ENCODE data around the gene FAM234A. TPM values are rescaled to one million over a fixed set of nuclear protein-coding genes. Genes with fewer than 3 reads are reported as not detected.
A peak's percentile ranks its signal among the peaks of the same experiment; 100 is the strongest.
"Not testable (repeated sequence)": the region's sequence is repeated elsewhere in the genome, so short reads cannot be mapped to it uniquely, and the experiment has no call there.

FAM234A gene
- total RNA-seq, 1 experiment from 2014 or later: 102 TPM

DNA sequence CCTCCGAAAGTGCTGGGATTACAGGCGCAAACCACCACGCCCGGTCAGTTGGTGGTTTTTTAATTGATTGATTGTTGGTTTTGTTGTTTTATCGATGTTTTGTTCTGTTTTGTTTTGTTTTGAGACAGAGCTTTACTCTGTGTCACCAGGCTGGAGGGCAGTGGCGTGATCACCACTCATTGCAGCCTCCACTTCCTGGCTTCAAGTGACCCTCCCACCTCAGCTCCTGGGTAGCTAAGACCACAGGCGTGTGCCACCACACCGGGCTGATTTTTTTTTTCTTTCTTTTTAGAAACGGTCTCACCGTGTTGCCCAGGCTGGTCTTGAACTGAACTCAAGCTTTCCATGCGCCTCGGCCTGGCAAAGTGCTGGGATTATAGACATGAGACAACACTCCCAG is 12.4 kb downstream of the FAM234A start:
- DNase-seq (ENCODE audit: low read depth in 1 of 2, low spot score in 2 of 2): no peak
- Histone ChIP-seq H3K27me3 (replicated peaks) (no peaks in the 10 kb centered on the region), H3K36me3 (peaks cover 3% of the 10 kb centered on the region), H3K4me1 (replicated peaks) (no peaks in the 10 kb centered on the region), H3K4me3 (no peak overlapping the region), H3K27ac (no peak overlapping the region), H3K9me3 (replicated peaks) (no peaks in the 10 kb centered on the region)

DNA sequence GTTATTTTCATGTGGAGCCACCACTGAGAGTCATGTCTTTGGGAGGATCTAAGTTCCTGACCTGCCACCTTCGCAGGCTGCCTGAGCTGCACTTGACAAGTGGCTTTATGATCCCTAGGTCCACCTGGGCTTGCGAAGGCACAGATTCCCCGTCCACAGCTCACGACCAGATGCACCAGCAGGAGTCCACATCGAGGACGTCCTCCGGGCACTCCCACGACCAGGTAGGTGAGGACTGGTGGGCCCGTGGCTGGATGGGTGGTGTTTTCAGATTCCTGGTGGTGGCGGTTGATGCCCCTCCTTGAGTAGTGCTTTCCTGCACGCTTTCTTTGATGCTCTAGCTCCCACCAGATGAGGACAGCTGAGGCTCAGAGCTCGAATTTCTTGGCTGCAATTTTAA is 14.8 kb downstream of the FAM234A start:
- no peaks in the 10 kb centered on the region for H3K27me3 ChIP-seq (replicated peaks)
- H3K9me3 ChIP-seq (replicated peaks): no peaks in the 10 kb centered on the region
- no peaks in the 10 kb centered on the region for H3K4me1 ChIP-seq (replicated peaks)
- peaks cover 3% of the 10 kb centered on the region for H3K36me3 ChIP-seq
- no peak overlapping the region for H3K4me3 ChIP-seq
- no peak for DNase-seq (ENCODE audit: low read depth in 1 of 2, low spot score in 2 of 2)
- no peak overlapping the region for H3K27ac ChIP-seq

DNA sequence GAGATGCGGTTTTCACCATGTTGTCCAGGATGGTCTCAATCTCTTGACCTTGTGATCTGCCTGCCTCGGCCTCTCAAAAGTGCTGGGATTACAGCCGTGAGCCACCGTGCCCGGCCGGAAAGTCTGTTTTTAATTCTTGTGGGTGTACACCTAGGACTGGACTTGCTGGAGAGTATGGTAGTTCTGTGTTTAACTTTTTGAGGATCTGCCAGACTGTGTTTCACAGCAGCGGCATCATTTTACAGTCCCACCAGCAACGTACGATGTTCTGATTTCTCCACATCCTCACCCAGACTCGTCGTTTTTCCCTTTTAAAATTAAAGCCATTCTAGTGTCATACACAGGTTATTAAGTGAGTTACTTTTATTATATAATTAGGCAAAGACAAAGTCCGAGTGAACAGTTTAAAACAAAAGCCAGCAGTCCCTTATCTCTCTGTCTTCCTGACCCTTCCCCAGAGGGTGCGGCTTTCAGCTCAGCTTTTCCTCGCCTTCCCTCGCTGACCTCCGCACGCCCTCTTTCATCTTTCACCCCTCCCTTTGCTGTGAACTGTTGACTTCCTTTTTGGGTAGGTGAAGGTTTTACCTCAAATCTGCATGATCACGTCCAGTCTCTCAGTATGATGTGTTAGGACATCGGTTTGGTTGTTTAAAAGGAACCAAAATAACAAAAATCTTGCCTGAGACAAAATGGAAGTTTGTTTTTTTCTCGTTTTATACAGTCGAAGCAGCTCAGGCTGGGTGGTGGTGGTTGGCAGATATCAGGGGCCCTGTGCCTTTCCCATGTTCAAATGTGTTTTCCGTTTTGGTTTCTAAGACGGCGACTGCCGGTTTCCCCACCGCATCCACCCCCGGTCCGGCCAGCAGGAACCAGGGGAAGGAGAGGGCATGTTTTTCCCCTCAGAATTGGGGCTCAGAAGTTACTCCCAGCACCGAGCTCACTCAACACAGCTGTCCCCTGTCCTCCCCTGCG is 18.0 kb downstream of the FAM234A start:
- H3K27me3 ChIP-seq (replicated peaks): no peaks in the 10 kb centered on the region
- no peak overlapping the region for H3K27ac ChIP-seq
- no peaks in the 10 kb centered on the region for H3K9me3 ChIP-seq (replicated peaks)
- no peak for DNase-seq (ENCODE audit: low read depth in 1 of 2, low spot score in 2 of 2)
- peaks cover 10% of the 10 kb centered on the region for H3K36me3 ChIP-seq
- H3K4me3 ChIP-seq: no peak overlapping the region
- H3K4me1 ChIP-seq (replicated peaks): no peaks in the 10 kb centered on the region

DNA sequence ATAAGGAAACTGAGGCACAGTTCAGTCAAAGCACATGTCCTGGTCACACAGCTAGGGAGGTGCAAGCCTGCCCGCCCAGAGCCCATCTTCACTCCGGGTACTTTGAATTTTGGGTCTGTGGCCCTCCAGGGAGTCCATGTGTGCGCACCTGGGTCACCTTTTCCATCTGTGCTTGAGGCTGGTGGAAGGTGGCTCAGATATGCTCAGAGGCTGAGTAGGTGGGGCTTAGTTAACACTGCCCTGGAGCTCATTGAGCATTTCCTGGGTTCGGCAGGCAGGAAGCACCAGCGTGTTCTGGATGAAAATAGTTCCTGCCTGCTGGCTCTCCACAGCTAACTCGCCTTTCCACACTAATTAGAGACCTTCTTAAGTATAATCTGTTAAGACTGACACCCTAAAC is 19.2 kb downstream of the FAM234A start:
- Histone ChIP-seq H3K4me3 (no peak overlapping the region), H3K36me3 (peaks cover 10% of the 10 kb centered on the region), H3K27ac (no peak overlapping the region), H3K9me3 (replicated peaks) (no peaks in the 10 kb centered on the region), H3K27me3 (replicated peaks) (no peaks in the 10 kb centered on the region), H3K4me1 (replicated peaks) (no peaks in the 10 kb centered on the region)
- no peak for DNase-seq (ENCODE audit: low read depth in 1 of 2, low spot score in 2 of 2)

DNA sequence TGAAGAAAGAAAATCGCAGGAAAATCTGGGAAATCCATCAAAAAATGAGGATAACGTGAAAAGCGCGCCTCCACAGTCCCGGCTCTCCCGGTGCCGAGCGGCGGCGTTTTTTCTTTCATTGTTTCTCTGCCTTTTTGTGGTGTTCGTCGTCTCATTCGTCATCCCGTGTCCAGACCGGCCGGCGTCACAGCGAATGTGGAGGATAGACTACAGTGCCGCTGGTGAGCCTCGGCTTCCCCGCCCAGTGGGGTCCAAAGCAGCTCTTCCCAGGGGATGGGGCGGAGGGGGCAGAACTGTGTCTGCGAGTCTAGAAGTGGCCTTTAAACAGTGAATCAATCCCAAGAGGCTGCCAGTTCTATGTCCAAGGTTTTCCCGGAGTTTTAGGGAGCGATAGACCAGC is 19.8 kb downstream of the FAM234A start:
- Histone ChIP-seq H3K9me3 (replicated peaks) (no peaks in the 10 kb centered on the region), H3K27ac (no peak overlapping the region), H3K4me3 (no peak overlapping the region), H3K36me3 (peaks cover 10% of the 10 kb centered on the region), H3K27me3 (replicated peaks) (no peaks in the 10 kb centered on the region), H3K4me1 (replicated peaks) (no peaks in the 10 kb centered on the region)
- no peak for DNase-seq (ENCODE audit: low read depth in 1 of 2, low spot score in 2 of 2)

DNA sequence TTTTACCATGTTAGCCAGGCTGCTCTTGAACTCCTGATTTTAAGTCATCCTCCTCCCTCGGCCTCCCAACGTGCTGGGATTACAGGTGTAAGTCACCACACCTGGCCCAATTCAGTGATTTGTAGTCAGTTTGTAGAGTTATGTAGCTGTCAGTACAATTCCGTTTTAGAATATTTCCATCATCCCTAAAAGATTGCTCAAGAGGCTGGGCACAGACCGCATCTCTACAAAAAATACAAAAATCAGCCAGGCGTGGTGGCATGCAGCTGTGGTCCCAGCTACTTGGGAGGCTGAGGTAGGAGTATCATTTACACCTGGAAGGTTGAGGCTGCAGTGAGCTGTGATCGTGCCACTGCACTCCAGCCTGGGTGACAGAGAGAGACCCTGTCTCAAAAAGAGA is 20.6 kb downstream of the FAM234A start:
- no peak for DNase-seq (ENCODE audit: low read depth in 1 of 2, low spot score in 2 of 2)
- no peak overlapping the region for H3K27ac ChIP-seq
- H3K27me3 ChIP-seq (replicated peaks): no peaks in the 10 kb centered on the region
- no peaks in the 10 kb centered on the region for H3K4me1 ChIP-seq (replicated peaks)
- no peak overlapping the region for H3K4me3 ChIP-seq
- H3K36me3 ChIP-seq: peaks cover 12% of the 10 kb centered on the region
- H3K9me3 ChIP-seq (replicated peaks): no peaks in the 10 kb centered on the region

DNA sequence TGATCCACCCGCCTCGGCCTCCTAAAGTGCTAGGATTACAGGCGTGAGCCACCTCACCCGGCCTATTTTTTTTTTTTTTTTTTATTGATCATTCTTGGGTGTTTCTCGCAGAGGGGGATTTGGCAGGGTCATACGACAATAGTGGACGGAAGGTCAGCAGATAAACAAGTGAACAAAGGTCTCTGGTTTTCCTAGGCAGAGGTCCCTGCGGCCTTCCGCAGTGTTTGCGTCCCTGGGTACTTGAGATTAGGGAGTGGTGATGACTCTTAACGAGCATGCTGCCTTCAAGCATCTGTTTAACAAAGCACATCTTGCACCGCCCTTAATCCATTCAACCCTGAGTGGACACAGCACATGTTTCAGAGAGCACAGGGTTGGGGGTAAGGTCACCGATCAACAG is 23.5 kb downstream of the FAM234A start:
- H3K4me1 ChIP-seq (replicated peaks); H3K9me3 ChIP-seq (replicated peaks); DNase-seq (ENCODE audit: low read depth in 1 of 2, low spot score in 2 of 2); H3K27ac ChIP-seq; H3K27me3 ChIP-seq (replicated peaks); H3K4me3 ChIP-seq; H3K36me3 ChIP-seq: not testable (repeated sequence)

DNA sequence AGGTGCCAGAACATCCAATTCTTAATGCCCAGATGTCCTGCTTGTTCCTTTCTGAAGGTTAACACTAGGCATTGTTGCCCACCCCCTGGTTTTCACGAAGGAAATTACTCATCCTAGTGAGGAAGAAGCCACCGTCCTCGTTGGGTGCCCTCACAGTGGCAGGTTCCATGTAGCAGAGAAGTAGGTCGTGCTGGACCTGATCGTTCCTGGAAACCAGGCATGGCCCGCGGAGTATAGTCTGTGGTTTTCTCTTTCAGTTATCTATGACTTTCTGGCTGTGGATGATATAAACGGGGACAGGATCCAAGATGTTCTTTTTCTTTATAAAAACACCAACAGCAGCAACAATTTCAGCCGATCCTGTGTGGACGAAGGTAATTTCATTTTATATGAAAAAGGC is 24.6 kb downstream of the FAM234A start:
- Histone ChIP-seq H3K27me3 (replicated peaks) (no peaks in the 10 kb centered on the region), H3K27ac (no peak overlapping the region), H3K36me3 (peaks cover 10% of the 10 kb centered on the region), H3K4me1 (replicated peaks) (no peaks in the 10 kb centered on the region), H3K9me3 (replicated peaks) (no peaks in the 10 kb centered on the region), H3K4me3 (no peak overlapping the region)
- DNase-seq (ENCODE audit: low read depth in 1 of 2, low spot score in 2 of 2): no peak

DNA sequence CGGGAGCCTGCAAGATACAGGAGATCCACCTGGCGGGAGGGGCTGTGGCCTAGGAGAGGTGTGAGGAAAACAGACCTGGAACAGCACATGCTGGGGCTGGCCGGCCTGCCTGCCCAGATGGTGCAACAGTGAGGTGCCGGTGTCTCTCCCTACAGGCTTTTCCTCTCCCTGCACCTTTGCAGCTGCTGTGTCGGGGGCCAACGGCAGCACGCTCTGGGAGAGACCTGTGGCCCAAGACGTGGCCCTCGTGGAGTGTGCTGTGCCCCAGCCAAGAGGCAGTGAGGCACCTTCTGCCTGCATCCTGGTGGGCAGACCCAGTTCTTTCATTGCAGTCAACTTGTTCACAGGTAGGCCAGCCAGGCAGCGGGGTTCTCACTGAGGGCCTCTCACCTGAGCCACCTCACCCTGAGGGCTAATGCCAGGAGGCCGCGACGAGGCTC is 25.2 kb downstream of the FAM234A start:
- Histone ChIP-seq H3K27ac (no peak overlapping the region), H3K27me3 (replicated peaks) (no peaks in the 10 kb centered on the region), H3K9me3 (replicated peaks) (no peaks in the 10 kb centered on the region), H3K4me3 (no peak overlapping the region), H3K4me1 (replicated peaks) (no peaks in the 10 kb centered on the region), H3K36me3 (peaks cover 13% of the 10 kb centered on the region)
- no peak for DNase-seq (ENCODE audit: low read depth in 1 of 2, low spot score in 2 of 2)

DNA sequence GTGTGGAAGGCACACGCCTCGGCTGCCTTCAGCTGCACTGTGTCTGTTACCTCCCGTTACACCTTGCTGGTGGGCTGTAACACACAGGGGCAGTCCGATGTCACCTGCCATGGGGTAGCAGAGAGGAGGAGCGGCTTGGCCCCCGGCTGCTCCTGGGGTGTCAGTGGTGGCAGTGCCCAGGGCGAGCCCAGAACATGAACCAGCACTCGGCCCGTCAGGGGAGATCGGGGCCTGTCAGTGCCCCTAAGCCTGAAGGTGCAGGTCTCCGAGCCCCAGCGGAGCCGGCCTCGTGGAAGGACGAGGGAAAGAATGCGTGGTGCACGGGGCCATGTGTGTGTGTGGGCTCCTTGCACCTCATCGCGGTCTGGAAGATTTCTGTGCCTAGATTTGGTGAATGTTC is 25.7 kb downstream of the FAM234A start:
- H3K9me3 ChIP-seq (replicated peaks): no peaks in the 10 kb centered on the region
- no peak for DNase-seq (ENCODE audit: low read depth in 1 of 2, low spot score in 2 of 2)
- H3K27me3 ChIP-seq (replicated peaks): no peaks in the 10 kb centered on the region
- no peaks in the 10 kb centered on the region for H3K4me1 ChIP-seq (replicated peaks)
- peaks cover 13% of the 10 kb centered on the region for H3K36me3 ChIP-seq
- no peak overlapping the region for H3K4me3 ChIP-seq
- H3K27ac ChIP-seq: no peak overlapping the region

DNA sequence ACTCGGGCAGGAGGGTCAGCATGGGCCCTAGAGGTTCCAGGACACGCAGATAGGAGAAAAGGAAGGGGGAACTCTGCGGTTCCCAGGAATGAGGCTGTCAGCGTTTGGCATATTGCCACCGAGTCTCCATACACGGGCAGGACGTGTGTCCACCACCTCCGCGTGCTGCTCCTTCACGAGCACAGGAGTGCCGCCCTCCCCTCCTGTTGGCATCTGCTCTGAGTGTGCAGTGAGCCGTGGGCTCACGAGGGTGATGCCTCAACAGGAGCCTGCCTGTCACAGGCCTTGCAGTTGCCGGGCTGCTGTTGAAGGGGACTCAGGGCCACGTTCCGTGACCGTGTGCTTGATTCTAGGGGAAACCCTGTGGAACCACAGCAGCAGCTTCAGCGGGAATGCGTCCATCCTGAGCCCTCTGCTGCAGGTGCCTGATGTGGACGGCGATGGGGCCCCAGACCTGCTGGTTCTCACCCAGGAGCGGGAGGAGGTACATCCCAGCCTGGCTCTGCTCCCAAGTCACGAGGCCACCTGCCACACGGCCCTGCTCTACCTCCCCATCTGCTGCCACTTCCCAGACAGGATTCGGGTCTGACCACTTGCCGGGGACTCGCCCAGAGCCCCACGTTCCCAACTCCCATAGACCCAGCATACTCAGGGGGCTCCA is 26.5 kb downstream of the FAM234A start:
- Histone ChIP-seq H3K36me3 (peaks cover 9% of the 10 kb centered on the region), H3K4me3 (no peak overlapping the region), H3K27ac (no peak overlapping the region), H3K4me1 (replicated peaks) (no peaks in the 10 kb centered on the region), H3K9me3 (replicated peaks) (no peaks in the 10 kb centered on the region), H3K27me3 (replicated peaks) (no peaks in the 10 kb centered on the region)
- DNase-seq (ENCODE audit: low read depth in 1 of 2, low spot score in 2 of 2): no peak

DNA sequence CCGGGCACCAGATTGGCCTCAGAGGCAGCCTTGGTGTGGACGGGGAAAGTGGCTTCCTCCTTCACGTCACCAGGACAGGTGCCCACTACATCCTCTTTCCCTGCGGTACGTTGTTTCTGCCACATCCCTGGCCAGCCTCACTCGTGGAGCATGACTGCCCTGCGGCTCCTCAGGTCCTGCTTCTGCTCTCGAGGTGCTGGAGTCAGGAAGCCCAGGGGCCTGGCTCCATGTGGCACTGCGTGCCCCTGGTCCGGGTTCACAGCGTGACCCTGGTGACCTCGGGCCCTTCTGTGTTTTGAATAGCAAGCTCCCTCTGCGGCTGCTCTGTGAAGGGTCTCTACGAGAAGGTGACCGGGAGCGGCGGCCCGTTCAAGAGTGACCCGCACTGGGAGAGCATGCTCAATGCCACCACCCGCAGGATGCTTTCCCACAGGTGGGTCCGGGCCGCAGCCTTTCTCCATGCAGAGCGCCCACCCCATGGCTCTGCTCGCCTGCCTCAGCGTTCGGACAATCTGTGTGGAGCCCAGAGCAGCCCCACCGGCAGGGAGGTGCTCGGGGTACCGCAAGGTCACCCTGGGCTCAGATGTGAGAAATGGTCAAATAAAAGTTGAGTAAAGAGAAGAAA is 27.6 kb downstream of the FAM234A start:
- no peaks in the 10 kb centered on the region for H3K4me1 ChIP-seq (replicated peaks)

DNA sequence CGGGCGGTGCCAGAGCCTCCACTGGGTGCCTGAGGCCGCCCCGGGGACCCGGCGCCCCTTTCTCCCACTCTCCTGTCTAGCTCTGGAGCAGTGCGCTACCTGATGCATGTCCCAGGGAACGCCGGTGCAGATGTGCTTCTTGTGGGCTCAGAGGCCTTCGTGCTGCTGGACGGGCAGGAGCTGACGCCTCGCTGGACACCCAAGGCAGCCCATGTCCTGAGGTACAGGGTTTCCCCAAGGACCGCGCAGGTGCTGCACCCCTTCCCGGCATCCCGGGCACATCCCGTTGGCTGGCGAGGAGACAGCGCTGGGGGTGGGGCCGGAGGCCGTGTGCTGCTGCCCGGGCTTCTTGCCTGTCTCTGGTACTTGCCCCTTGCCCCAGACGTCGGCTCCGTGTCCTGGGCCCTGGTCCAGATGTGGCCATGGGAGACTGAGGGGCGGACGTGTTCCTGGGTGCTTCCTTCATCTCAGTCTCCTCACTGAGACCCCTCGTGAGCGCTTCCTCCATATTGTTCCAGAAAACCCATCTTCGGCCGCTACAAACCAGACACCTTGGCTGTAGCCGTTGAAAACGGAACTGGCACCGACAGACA is 28.7 kb downstream of the FAM234A start:
- Histone ChIP-seq H3K4me1 (replicated peaks) (no peaks in the 10 kb centered on the region), H3K4me3 (no peak overlapping the region), H3K27ac (no peak overlapping the region), H3K9me3 (replicated peaks) (no peaks in the 10 kb centered on the region), H3K36me3 (peaks cover 7% of the 10 kb centered on the region), H3K27me3 (replicated peaks) (no peaks in the 10 kb centered on the region)
- no peak for DNase-seq (ENCODE audit: low read depth in 1 of 2, low spot score in 2 of 2)

More for the DNA sequence above, 27.6 kb downstream of the FAM234A start:
- no peaks in the 10 kb centered on the region for H3K27me3 ChIP-seq (replicated peaks)
- no peaks in the 10 kb centered on the region for H3K9me3 ChIP-seq (replicated peaks)
- no peak overlapping the region for H3K4me3 ChIP-seq
- H3K27ac ChIP-seq: no peak overlapping the region
- peak in 1 of 2 experiments; percentile 45 for DNase-seq (ENCODE audit: low read depth in 1 of 2, low spot score in 2 of 2)
- H3K36me3 ChIP-seq: peaks cover 7% of the 10 kb centered on the region

DNA sequence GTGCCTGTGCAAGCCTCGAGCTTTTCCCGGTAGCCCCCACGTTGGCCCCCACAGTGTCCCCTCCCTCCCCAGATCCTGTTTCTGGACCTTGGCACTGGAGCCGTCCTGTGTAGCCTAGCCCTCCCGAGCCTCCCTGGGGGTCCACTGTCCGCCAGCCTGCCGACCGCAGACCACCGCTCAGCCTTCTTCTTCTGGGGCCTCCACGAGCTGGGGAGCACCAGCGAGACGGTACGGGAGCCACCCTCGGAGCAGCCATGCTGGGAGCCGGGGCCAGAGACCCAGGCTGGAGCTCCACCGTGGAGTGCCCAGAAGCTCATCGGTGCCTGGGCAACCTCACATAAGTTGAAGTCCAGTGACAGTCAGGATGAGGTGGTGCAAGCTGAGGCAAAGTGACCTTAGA is 29.3 kb downstream of the FAM234A start:
- DNase-seq (ENCODE audit: low read depth in 1 of 2, low spot score in 2 of 2): no peak
- Histone ChIP-seq H3K4me1 (replicated peaks) (no peaks in the 10 kb centered on the region), H3K27me3 (replicated peaks) (no peaks in the 10 kb centered on the region), H3K27ac (no peak overlapping the region), H3K9me3 (replicated peaks) (no peaks in the 10 kb centered on the region), H3K36me3 (peaks cover 7% of the 10 kb centered on the region), H3K4me3 (no peak overlapping the region)

Measured in SJSA1 (cell line).